Left ventricle myocardium inferior (tissue), 1 donor: ENCODE measurements around the gene CA10. TPM values are rescaled to one million over a fixed set of nuclear protein-coding genes. Genes with fewer than 3 reads are reported as not detected.

Source experiments
- DNase-seq: peaks from one replicate; pipeline ENCODE4 v3.0.0-alpha.2; 2020
- H3K27ac ChIP-seq: fragments of 200-600 bp; replicated peaks from 2 replicates; pipeline ENCODE4 v1.8.0; 2021
- H3K27me3 ChIP-seq: fragments of 200-600 bp; 2 replicates; pipeline ENCODE4 v1.8.0; 2021; ENCODE audit warnings: low read depth
- H3K36me3 ChIP-seq: fragments of 200-600 bp; 2 replicates; pipeline ENCODE4 v1.8.0; 2021
- H3K4me1 ChIP-seq: fragments of 200-600 bp; 2 replicates; pipeline ENCODE4 v1.8.0; 2021
- H3K4me3 ChIP-seq: fragments of 200-600 bp; 2 replicates; pipeline ENCODE4 v1.8.0; 2021; ENCODE audit warnings: mild to moderate bottlenecking, moderate library complexity
- H3K9me3 ChIP-seq: fragments of 200-600 bp; replicated peaks from 2 replicates; pipeline ENCODE4 v1.8.0; 2021
- CTCF ChIP-seq: fragments of 200-600 bp; IDR thresholded peaks from 2 replicates; pipeline ENCODE4 v1.8.0; 2021; ENCODE audit warnings: antibody characterized with exemption, mild to moderate bottlenecking, borderline replicate concordance
- intact Hi-C: fragments of 100-400 bp; cut with micrococcal nuclease; formaldehyde crosslinking; loops from one replicate; pipeline ENCODE4 v1.11.0; 2022
- total RNA-seq: library from RNA; stranded (reverse); fragmentation: NEBNext Ultra II Directional; extraction: Animal tissue kit (Norgen Biotek cat#: 25700); gene quantifications from one replicate; pipeline ENCODE4 v1.2.1, GENCODE V29; 2021
- donor health status: DM: no; HTN: yes; CAD: no; lungs with severe emphysema.

CA10 gene
- total RNA-seq, 1 donor from 2014 or later, result not detected

- no peaks in the 10 kb centered on the region for H3K36me3 ChIP-seq
- no peaks in the 10 kb centered on the region for H3K4me1 ChIP-seq
- H3K4me3 ChIP-seq, result no peak overlapping the region
- peaks cover 3% of the 10 kb centered on the region for H3K9me3 ChIP-seq
- H3K27ac ChIP-seq, result no peak overlapping the region
- intact Hi-C loops, result no loop called here
- DNase-seq, result no peak
- TF ChIP-seq CTCF, result no peak
- H3K27me3 ChIP-seq, result peaks cover 95% of the 10 kb centered on the region
Observed at GRCh38 chr17:52157603-52158449, 688 bp downstream of the CA10 start.

GRCh38 chr17:52156576-52157570 lies 1.6 kb downstream of the CA10 start:
- no peaks in the 10 kb centered on the region for H3K9me3 ChIP-seq
- TF ChIP-seq CTCF, result no peak
- no peaks in the 10 kb centered on the region for H3K36me3 ChIP-seq
- H3K27ac ChIP-seq, result no peak overlapping the region
- intact Hi-C loops, result no loop called here
- no peak for DNase-seq
- no peaks in the 10 kb centered on the region for H3K4me1 ChIP-seq
- peaks cover 87% of the 10 kb centered on the region for H3K27me3 ChIP-seq
- H3K4me3 ChIP-seq, result no peak overlapping the region

- H3K27ac ChIP-seq, result no peak overlapping the region
- peaks cover 71% of the 10 kb centered on the region for H3K27me3 ChIP-seq
- no peaks in the 10 kb centered on the region for H3K4me1 ChIP-seq
- no peak for TF ChIP-seq CTCF
- DNase-seq, result no peak
- no peaks in the 10 kb centered on the region for H3K36me3 ChIP-seq
- no peaks in the 10 kb centered on the region for H3K9me3 ChIP-seq
- intact Hi-C loops, result no loop called here
- no peak overlapping the region for H3K4me3 ChIP-seq
Observed at GRCh38 chr17:52155301-52155700, 3.2 kb downstream of the CA10 start.

GRCh38 chr17:52154466-52154865 lies 4.0 kb downstream of the CA10 start:
- no peak for TF ChIP-seq CTCF
- intact Hi-C loops, result no loop called here
- Histone ChIP-seq H3K27ac (no peak overlapping the region), H3K4me1 (no peaks in the 10 kb centered on the region), H3K4me3 (no peak overlapping the region), H3K9me3 (no peaks in the 10 kb centered on the region), H3K36me3 (no peaks in the 10 kb centered on the region), H3K27me3 (peaks cover 63% of the 10 kb centered on the region)
- no peak for DNase-seq

- Histone ChIP-seq H3K4me1 (no peaks in the 10 kb centered on the region), H3K9me3 (no peaks in the 10 kb centered on the region), H3K36me3 (no peaks in the 10 kb centered on the region), H3K27ac (no peak overlapping the region), H3K27me3 (peaks cover 28% of the 10 kb centered on the region), H3K4me3 (no peak overlapping the region)
- intact Hi-C loops, result no loop called here
- DNase-seq, result no peak
- TF ChIP-seq CTCF, result no peak
Observed at GRCh38 chr17:52150935-52151334, 7.6 kb downstream of the CA10 start.
